Mesenteric fat pad (tissue), 1 donor: ENCODE results near the gene UBE2G2. TPM values are rescaled to one million over a fixed set of nuclear protein-coding genes. Genes with fewer than 3 reads are reported as not detected.
A peak's percentile ranks its signal among the peaks of the same experiment; 100 is the strongest.

ENCODE experiments used
- DNase-seq: peaks from one replicate; pipeline ENCODE4 v3.0.0-alpha.2; 2020; ENCODE audit warnings: low spot score
- total RNA-seq: library from RNA; stranded (reverse); fragmentation: NEBNext Ultra II Directional; extraction: Animal tissue kit (Norgen Biotek cat#: 25700); gene quantifications from one replicate; pipeline ENCODE4 v1.2.1, GENCODE V29; 2021
- donor health status: DM: yes; HTN: yes; CAD: no.

The UBE2G2 gene
- total RNA-seq, 1 donor from 2014 or later, result 123 TPM

GRCh38 chr21:44766014-44766817 is 35.4 kb downstream of the UBE2G2 start:
- DNase-seq, result peak; percentile 76

DNA sequence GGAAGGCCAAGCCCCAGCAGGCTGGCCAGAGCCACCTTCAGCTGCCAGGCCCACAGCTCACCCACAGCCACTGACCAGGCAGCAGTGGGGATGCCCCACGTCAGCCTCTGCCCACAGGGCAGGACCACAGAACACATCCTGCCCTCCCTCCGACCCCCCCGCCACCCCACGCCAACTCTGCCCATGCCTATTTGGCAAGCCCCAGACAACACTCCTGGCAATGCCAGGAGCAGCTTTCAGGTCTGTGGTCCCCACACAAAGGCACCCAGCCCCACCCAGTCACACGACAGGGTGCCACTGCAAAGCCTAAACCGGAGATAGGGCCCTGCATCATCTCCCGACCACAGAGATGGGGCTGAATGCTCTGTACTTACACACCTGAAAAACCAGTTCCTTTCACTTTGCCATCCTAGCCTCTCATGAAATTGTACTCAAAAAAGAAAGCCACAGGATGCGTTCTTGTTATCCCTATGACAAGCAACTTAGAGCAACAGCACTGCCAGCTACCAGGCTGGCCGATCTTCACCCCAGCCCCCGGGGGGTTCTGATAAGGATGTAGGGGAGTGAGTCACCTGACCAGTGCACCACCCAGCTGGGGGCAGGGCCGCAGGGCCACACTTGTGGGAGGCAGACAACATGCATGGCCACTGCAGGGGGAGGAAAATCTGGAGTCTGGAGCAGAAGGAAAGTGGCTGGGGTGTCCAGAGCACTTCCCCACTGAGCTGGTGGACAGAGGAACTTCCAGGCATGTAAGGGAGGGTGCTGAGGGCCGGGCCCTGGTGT is 36.2 kb downstream of the UBE2G2 start:
- peak; percentile 59 for DNase-seq

DNA sequence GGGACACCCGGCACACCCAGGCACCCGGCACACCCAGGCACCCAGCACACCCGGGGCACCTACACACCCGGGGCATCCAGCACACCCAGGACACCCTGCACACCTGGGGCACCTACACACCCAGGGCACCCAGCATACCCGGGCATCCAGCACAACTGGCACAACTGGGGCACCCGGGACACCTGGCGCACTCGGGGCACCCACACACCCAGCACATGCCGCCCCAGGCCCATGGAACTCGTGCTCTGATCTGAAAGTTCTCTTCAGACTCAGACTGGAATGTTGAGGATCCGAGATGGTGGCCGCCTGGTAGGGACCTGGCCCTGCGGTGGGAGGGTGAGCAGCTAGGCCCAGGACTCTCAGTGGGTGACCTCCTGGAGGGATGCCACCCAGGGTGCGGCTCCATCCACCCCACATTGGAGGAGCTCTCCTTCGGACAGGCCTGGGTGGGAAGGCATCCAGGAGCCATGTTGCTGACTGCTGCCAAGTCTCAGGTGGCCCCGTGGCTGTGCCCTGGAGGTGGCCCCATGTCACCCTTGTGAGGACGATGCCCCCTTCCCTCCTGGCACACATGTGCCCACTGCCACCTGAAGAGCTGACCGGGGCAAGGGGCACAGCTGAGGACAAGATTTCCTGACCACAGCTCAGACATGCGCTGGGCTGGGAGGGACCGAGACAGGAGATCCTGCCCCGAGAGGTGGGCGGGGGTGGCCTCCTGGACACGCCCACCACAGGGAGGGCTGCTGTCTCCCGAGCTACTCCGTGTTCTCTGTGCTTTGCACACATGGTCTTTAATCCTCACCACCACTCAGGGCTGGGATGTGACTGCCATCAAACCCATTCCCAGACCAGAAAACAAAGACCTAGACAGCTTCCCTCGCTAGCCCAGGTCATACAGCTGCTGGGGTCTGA is 37.0 kb downstream of the UBE2G2 start:
- peak; percentile 83 for DNase-seq

GRCh38 chr21:44763451-44764318 is 37.9 kb downstream of the UBE2G2 start:
- DNase-seq, result peak; percentile 60

GRCh38 chr21:44763050-44763378 is 38.6 kb downstream of the UBE2G2 start:
- peak; percentile 45 for DNase-seq

DNA sequence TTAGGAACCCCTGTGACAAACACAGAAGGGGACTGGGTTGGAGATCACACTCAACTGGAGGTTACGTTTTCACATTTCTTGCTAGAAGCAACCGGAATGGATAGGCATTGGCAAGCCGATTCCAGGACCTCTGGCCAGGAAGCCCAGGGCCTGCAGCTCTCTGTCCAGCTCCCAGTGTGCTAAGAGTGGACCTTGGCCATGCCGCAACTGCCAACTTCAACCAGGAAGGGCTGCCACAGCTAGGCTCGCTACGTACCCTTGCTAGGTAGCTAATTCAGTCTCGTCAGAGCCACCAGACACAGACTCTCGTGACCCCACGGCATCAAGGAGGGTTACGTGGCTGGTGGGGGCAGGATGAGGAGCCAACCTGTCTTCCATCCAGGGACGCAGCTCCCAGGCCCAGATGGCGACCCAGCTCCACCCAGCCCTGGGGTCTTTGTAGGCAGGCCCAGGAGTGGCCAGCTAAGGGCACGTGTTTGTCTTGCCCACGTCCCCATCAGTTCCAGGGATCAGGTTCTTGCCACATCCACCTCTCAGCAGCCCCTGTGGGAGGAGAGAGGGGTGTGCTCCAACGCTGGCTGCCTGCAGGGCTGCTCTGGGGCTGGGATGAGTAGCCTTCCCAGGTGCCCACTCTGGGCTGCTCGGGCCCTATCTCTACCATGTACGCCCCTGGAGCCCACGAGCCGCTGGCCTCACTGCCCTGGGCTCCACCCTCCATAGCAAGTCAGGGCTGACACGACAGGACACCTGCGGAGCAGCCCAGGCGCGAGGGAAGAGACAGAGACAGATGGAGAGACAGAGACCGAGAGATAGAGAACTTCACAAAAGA is 39.2 kb downstream of the UBE2G2 start:
- peak; percentile 77 for DNase-seq

DNA sequence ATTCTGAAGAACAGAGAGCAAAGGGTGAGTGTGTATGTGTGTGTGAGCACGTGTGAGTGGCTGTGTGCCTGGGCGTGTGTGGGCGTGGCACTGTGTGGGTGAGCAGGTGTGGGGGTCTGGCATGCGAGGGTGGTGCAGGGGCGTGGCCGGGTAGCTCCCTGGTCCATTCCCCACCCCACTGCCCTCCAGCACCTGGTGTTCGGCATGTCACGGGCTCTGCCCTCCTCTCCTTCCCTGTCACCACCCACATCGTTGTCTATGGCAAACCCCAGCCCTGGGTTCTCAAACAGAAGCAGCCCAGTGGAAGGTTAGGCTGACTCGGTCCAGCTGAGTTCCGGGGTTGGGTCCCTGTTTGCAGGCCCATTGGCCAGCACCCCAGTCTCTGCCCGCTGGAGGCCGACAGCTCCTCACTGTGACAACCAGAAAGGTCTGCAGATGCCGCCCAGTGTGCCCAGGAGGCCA is 39.8 kb downstream of the UBE2G2 start:
- peak; percentile 81 for DNase-seq

DNA sequence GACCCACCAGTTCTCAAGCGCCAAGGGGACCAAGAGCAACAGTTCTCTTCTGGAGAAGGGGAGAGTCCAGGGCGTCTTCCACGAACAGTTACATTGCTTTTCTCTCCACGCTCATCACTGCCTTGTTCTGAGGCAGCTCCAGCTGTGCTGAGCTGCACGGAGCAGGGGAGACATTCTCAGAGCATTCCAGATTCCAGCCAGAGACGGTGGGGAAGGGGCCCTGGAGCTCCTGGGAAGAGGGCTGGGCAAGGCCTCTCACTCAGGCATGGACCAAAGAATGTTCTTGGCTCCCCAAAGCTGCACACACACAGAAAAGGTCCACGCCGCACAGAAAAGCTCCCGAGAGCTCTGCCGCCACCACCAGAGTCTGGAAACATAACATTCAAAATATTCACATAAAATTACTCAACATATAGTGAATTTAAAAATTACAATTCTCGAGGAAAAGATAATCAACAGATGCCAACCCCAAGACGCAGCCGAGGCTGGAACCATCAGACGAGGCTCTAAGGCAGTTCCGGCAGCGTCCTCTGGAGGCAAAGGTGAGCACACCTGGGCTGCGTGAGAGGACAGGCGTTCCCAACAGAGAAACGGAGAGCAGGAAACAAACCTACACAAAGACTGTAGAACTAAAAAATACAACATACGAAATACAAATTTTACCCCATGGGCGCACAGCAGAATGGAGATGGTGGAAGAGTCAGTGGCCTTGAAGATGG is 40.5 kb downstream of the UBE2G2 start:
- DNase-seq, result peak; percentile 51

- peak; percentile 84 for DNase-seq
These were observed 41.2 kb downstream of the UBE2G2 start for GRCh38 chr21:44760376-44760775.

DNA sequence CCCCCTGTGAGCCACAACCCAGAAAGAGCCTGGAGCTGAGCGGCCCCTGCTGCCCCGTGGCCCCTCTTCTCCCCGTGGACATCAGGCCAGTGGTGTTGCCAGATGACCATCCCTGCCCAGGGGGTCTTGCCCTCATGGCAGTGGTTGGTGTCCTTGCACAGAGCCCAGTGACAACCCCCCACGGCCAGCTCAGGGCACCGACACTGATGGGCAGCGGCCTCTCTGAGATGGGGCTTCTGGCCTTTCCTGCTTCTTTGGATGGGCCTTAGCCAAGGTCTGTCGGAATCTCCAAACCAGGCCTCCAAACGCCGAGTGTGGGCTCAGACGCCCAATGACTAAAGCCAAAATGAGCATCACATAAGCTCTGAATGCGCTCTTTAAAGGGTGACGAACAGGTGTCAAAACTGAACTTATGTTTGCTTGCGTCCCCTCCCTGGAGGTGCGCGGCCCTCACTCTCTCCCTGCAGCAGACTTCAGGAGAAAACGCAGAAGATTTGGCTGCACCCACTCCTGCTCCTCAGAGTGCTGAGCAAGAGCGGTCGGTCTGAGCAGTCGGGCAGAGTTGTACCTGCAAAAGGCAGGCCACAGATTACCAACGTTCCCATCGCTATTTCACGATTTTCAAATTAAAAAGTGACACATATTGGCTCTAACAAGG is 41.9 kb downstream of the UBE2G2 start:
- DNase-seq, result peak; percentile 45

DNA sequence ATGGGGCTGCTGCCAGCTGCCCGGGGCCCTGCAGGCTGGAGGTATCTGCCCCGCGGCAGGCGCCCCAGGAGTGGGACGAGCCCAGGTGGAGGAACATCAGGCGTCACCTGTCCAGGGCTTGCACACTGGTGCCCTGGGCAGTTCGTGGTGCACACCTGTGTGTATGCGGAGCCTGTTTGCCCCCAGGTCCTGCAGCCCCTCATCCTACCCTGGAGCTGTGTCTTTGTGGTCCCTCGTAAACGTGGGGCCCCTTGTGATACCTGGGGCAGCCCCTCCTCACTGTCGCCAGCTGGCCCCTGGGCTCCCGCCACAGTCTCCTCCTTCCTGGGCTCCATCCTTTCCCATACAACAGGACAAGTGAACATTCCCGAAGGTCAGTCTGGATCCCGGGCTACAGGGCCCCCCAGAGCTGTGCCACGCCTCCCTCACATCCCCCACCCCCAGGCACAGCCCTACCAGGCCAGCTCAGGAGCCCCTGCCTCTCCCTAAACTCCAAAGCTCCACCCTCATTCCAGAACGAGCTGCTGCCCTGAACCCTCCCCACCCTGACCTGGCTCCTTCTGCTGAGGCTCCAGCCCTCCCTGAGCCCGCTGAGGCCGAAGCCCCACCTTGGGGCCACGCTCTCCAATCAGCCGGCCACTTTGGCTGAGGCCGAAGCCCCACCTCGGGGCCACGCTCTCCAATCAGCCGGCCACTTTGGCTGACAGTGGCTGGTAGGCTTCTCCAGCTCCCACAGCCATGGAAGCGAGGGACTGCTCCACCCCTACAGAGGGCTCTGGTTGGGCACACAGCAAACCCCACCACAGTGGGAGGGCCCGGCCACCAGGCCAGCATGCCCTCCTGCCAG is 42.6 kb downstream of the UBE2G2 start:
- peak; percentile 83 for DNase-seq

DNA sequence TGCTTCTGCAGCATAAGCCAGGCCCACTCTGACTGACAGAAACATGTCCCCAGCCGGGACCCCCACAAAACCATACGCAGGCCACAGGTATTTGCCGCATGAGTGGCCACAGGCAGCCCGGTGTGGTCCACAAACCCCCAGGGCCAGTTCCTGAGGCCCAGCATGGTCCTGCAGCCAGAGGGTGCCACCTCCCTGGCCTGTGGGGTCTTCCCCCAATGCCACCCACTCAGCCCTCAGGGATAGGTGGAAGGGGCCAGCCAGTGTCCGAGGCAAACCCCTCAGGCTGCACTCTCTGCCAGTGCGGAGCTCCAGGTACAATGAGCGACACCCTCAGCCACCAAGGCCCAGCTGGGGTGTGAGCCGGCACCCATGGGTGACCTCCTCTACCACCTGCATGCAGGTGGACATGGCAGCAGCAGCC is 43.5 kb downstream of the UBE2G2 start:
- DNase-seq, result peak; percentile 89

DNA sequence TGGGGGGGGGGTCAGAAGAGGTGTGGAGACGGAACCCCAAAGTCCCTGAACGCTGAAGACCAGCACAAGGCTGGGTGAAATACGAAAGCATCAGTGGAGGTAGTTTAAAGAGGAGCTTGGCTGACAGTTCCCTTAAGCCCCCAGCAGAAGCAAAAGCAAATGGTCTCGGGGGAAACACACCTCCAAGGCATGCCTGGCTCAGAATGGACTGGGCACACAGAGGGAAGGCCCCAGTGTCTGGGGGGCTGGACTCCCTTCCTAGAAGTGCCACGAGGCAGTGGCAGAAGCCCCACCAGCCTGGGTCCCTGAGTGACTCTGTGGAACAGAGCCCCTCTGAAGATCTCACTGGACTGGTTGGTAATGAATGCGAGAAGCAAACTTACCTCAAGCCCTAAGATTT is 43.9 kb downstream of the UBE2G2 start:
- DNase-seq, result peak; percentile 71

DNA sequence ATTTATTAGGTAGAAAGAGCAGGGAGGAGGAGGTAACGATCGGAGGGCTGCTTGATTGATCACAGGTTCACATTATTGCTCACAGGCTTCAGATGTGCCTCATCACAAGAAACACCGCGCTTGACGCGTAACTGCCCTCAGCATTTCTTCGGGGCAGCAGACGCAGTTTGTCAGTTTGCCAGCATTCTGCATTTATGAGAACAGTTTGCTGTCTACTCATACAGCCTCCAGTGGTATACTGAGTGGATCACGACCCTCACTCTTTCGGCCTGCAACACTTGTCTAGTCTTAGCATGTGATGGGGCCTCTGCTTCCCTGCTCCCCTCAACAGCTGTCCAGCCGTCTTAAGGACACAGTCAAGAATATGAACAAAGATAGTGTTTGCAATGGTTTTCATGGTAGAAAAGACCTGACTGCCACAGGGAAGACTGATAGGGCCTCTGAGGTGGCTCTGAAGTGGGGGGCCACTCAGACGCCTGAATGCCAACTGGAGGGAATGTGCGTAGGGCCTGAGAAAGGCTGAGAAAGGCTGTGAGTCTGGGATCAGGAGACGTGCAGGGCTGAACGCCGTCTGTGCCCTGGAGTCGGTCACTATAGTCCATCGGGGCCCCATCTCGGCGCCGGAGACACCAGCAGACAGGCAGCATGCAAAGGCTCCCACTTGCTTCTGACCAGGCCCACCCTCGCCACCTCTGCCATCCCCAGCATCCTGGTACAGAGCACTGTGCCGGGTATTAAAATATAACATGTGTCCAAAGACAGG is 45.0 kb downstream of the UBE2G2 start:
- peak; percentile 82 for DNase-seq

- no peak for DNase-seq
These were observed 46.4 kb downstream of the UBE2G2 start for GRCh38 chr21:44755227-44755626.

- peak; percentile 64 for DNase-seq
These were observed 48.3 kb downstream of the UBE2G2 start for GRCh38 chr21:44753357-44753756.
